B cell (primary cell): ENCODE data around the gene ANGEL2. TPM values are rescaled to one million over a fixed set of nuclear protein-coding genes. Genes with fewer than 3 reads are reported as not detected.
A peak's percentile ranks its signal among the peaks of the same experiment; 100 is the strongest.

Source experiments
- ATAC-seq: fragments of 200-7000 bp; cut with Tn5 transposase; one replicate; pipeline ENCODE4 v1.10.0; 2021; ENCODE audit warnings: low read depth, mild to moderate bottlenecking, moderate number of reproducible peaks, moderate library complexity
- CTCF ChIA-PET: fragments of 350-600 bp; sonication (Branson Sonifier 250); formaldehyde crosslinking; loops from one replicate; lab custom pipeline; 2021; ENCODE audit warnings: antibody characterized with exemption, inconsistent platforms; lab: Charles Lee
- POLR2A ChIA-PET: fragments of 350-600 bp; sonication (Branson Sonifier 250); formaldehyde crosslinking; loops from one replicate; lab custom pipeline; 2021; ENCODE audit warnings: antibody characterized with exemption; lab: Charles Lee
- DNase-seq: peaks from one replicate; pipeline ENCODE4 v3.0.0; 2013
- H2AFZ ChIP-seq: 2 replicates; pipeline ENCODE4 v1.6.1; 2012; ENCODE audit warnings: mild to moderate bottlenecking, low read depth, low read length; ENCODE audit not compliant: insufficient read depth, poor library complexity, severe bottlenecking
- H3K27ac ChIP-seq, 2 donors: 1 replicate in 1 of 2; 2 replicates in 1 of 2; pipeline ENCODE4 v1.5.1; 2012 to 2013; ENCODE audit warnings: low read length in 2 of 2, mild to moderate bottlenecking in 2 of 2, moderate library complexity in 1 of 2
- H3K27me3 ChIP-seq, 4 experiments: fragments of 200-600 bp in 1 of 4; sonication (generic) in 1 of 4; replicated peaks in 1 of 4; 1 replicate in 2 of 4; 2 replicates in 2 of 4; pipeline versions ENCODE4 v1.6.1 to v1.7.0; 2013 to 2016; ENCODE audit warnings: low read length in 3 of 4, mild to moderate bottlenecking in 2 of 4, mixed read lengths in 1 of 4, moderate library complexity in 1 of 4; ENCODE audit not compliant: insufficient read depth in 4 of 4, control insufficient read depth in 3 of 4; ENCODE audit errors: control extremely low read depth in 1 of 4
- H3K36me3 ChIP-seq, 2 experiments: replicated peaks in 1 of 2; 1 replicate in 1 of 2; 2 replicates in 1 of 2; pipeline versions ENCODE4 v1.6.1 to v1.7.1; 2013; ENCODE audit warnings: low read length in 1 of 2; ENCODE audit not compliant: insufficient read depth in 2 of 2, control insufficient read depth in 1 of 2; ENCODE audit errors: control extremely low read depth in 1 of 2, extremely low read depth in 1 of 2
- H3K4me1 ChIP-seq, 2 donors: fragments of 200-600 bp in 1 of 2; sonication (generic) in 1 of 2; 1 replicate in 1 of 2; 2 replicates in 1 of 2; pipeline versions ENCODE4 v1.5.1 to v1.6.1; 2013 to 2017; ENCODE audit warnings: low read length in 2 of 2; ENCODE audit not compliant: control insufficient read depth in 2 of 2, insufficient read depth in 2 of 2
- H3K4me2 ChIP-seq: replicated peaks from 2 replicates; pipeline ENCODE3; 2012; ENCODE audit warnings: mild to moderate bottlenecking, low read depth, low read length; ENCODE audit not compliant: poor library complexity, severe bottlenecking
- H3K4me3 ChIP-seq, 5 experiments: fragments of 200-600 bp in 1 of 5; sonication (generic) in 1 of 5; 1 replicate in 3 of 5; 2 replicates in 2 of 5; pipeline versions ENCODE4 v1.5.1 to v1.7.0; 2011 to 2016; ENCODE audit warnings: low read length in 4 of 5, mild to moderate bottlenecking in 4 of 5, low read depth in 2 of 5, control low read depth in 1 of 5, moderate library complexity in 1 of 5; ENCODE audit not compliant: insufficient read depth in 1 of 5; ENCODE audit errors: control extremely low read depth in 1 of 5, extremely low read depth in 1 of 5
- H3K79me2 ChIP-seq: fragments of 200-600 bp; sonication (generic); one replicate; pipeline ENCODE4 v1.6.0; 2016; ENCODE audit warnings: low read length; ENCODE audit not compliant: control insufficient read depth, insufficient read depth
- H3K9ac ChIP-seq: fragments of 200-600 bp; sonication (generic); 2 replicates; pipeline ENCODE4 v1.6.1; 2017; ENCODE audit warnings: mild to moderate bottlenecking, low read length, moderate library complexity
- H3K9me3 ChIP-seq, 3 donors: one replicate each; pipeline versions ENCODE4 v1.6.1 to v1.7.1; 2013; ENCODE audit warnings: low read length in 2 of 3; ENCODE audit not compliant: control insufficient read depth in 2 of 3, insufficient read depth in 1 of 3; ENCODE audit errors: control extremely low read depth in 1 of 3
- H4K20me1 ChIP-seq: 2 replicates; pipeline ENCODE4 v1.6.0; 2012; ENCODE audit warnings: mild to moderate bottlenecking, low read length; ENCODE audit not compliant: insufficient read depth, control insufficient read depth, poor library complexity, severe bottlenecking
- H3K27ac Mint-ChIP-seq: one replicate; pipeline ENCODE4 v1.8.0; 2021; ENCODE audit warnings: mixed read lengths
- H3K27me3 Mint-ChIP-seq: one replicate; pipeline ENCODE4 v1.8.0; 2021; ENCODE audit warnings: mixed read lengths
- H3K4me1 Mint-ChIP-seq: one replicate; pipeline ENCODE4 v1.8.0; 2021; ENCODE audit warnings: mixed read lengths
- H3K4me3 Mint-ChIP-seq: one replicate; pipeline ENCODE4 v1.8.0; 2021; ENCODE audit warnings: mixed read lengths
- H3K9me3 Mint-ChIP-seq: one replicate; pipeline ENCODE4 v1.8.0; 2022; ENCODE audit warnings: mixed read lengths; ENCODE audit not compliant: insufficient read depth
- CTCF ChIP-seq: fragments of 200-600 bp; IDR thresholded peaks from one replicate; pipeline ENCODE4 v1.8.0; 2022; ENCODE audit warnings: antibody characterized with exemption, mild to moderate bottlenecking
- EZH2 ChIP-seq: IDR thresholded peaks from 2 replicates; pipeline ENCODE4 v1.6.1; 2012; ENCODE audit warnings: borderline replicate concordance, low read depth, mild to moderate bottlenecking, moderate library complexity, low read length; ENCODE audit not compliant: insufficient read depth, poor library complexity, severe bottlenecking
- WGBS: methylation state at CpG from one replicate; pipeline ENCODE4 v1.1.5; 2013; ENCODE audit warnings: missing lambda C conversion rate; ENCODE audit not compliant: insufficient coverage; 5-methylcytosine and 5-hydroxymethylcytosine counted together
- intact Hi-C: fragments of 100-400 bp; cut with micrococcal nuclease; formaldehyde crosslinking; loops from one replicate; pipeline ENCODE4 v1.10.0; 2022
- polyA plus RNA-seq: library from polyadenylated mRNA; depleted of rRNA; stranded (reverse); fragments of >200 nt; gene quantifications from 2 replicates; pipeline ENCODE4 v1.2.3, GENCODE V29; 2012
- total RNA-seq, 2 donors: library from RNA; stranded (reverse); fragments of 120-200 nt in 1 of 2; gene quantifications; 1 replicate in 1 of 2; 2 replicates in 1 of 2; pipeline versions ENCODE4 v1.2.3 to v1.2.4, GENCODE V29; 2013 to 2022

ANGEL2 gene
- total and polyA plus RNA-seq, 2 donors (not counting 1 experiment from before 2014, with no cell fraction given) = 25.2 to 94.2 TPM

DNA sequence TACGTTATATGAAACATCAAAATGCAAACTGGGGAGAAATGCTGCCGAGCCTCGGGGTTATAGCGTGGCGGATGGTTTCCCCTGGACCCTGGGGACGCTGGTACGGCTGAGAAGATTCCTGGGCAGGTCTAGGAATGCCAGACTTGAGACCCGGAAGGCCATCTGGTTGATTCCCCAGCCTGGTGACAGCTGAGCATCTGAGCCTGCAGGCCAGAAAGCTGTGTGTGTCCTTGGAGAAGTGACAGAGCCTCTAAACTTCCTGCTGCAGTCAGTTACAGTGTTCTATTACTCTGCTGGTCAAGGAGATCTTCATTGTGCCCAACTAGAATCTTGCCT lies 63.1 kb downstream of the ANGEL2 start:
- Histone ChIP-seq H3K79me2 (no peaks in the 10 kb centered on the region), H4K20me1 (no peaks in the 10 kb centered on the region), H3K9me3 (peaks cover 0 to 1% (median 0%) of the 10 kb centered on the region in 3 donors), H3K4me1 (peaks cover 13 to 22% of the 10 kb centered on the region in 2 donors), H3K36me3 (no peaks in the 10 kb centered on the region), H3K4me2 (no peak overlapping the region), H3K27me3 (peaks cover 0 to 32% (median 7%) of the 10 kb centered on the region in 4 experiments), H2AFZ (no peak overlapping the region), H3K27ac (no peak overlapping the region), H3K9ac (no peak overlapping the region), H3K4me3 (no peak overlapping the region)
- no peaks in the 10 kb centered on the region for H3K9me3 Mint-ChIP-seq
- ChIA-PET POLR2A (no interaction called here), CTCF (no interaction called here)
- 95% methylated on average over 8 of the region's 8 CpGs for WGBS
- TF ChIP-seq CTCF (no peak), EZH2 (no peak)
- H3K4me1 Mint-ChIP-seq = peaks cover 12% of the 10 kb centered on the region
- DNase-seq (no peak), ATAC-seq (no peak)
- H3K4me3 Mint-ChIP-seq = peak overlapping the region; percentile 91
- H3K27ac Mint-ChIP-seq = no peak overlapping the region
- peaks cover 18% of the 10 kb centered on the region for H3K27me3 Mint-ChIP-seq
- intact Hi-C loops = no loop called here

DNA sequence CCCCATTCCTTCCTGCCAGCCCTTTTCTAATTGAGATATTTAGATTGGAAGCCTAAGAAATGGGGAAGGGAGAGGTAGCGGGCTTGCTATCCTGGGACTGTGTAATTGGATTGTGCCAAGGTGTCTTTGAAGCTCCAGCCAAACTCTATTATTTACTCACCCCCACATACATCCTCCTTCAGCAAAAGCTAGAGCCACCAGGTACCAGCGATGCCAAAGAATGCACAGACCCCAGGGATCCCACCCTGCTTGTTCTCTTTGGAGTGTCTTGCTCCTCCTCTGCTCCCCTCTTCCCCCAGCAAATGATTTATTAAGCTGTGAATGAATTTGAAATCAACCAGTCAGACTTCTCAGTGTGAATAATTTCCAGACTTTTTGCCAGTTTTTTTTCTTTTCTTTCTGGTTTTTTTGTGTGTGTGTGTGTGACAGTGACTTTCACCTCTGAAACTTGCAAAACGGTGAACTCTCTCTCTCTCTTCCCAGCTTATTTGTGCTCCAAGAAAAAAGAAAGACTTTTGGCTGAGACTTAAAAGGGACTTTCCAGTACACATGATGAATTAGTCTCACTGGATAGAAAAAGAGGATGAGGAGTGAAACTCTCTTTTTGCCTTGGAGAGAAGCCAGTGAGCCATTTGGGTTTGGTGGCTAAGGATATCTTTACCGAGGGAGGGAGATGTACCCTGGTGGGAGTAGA lies 63.6 kb downstream of the ANGEL2 start:
- TF ChIP-seq CTCF = no peak
- no peak for TF ChIP-seq EZH2
- H3K9me3 ChIP-seq = peaks cover 0 to 1% (median 0%) of the 10 kb centered on the region in 3 donors
- Mint-ChIP-seq H3K27ac (no peak overlapping the region), H3K9me3 (no peaks in the 10 kb centered on the region), H3K27me3 (peaks cover 18% of the 10 kb centered on the region), H3K4me1 (peaks cover 12% of the 10 kb centered on the region), H3K4me3 (peak overlapping the region; percentile 91)
- POLR2A ChIA-PET = no interaction called here
- no peak overlapping the region for H3K4me3 ChIP-seq
- peaks cover 16 to 27% of the 10 kb centered on the region in 2 donors for H3K4me1 ChIP-seq
- 89% methylated on average over 1 of the region's 4 CpGs for WGBS
- H3K9ac ChIP-seq = no peak overlapping the region
- H3K27ac ChIP-seq = no peak overlapping the region
- intact Hi-C loops = loop anchor here (2.0 kb wide), 1 partner anchor 93 kb away; the partner anchor contains the start of gene FLVCR1
- CTCF ChIA-PET = no interaction called here
- no peak for DNase-seq
- no peaks in the 10 kb centered on the region for H4K20me1 ChIP-seq
- H2AFZ ChIP-seq = peak overlapping the region; percentile 89
- peak overlapping the region; percentile 99 for H3K4me2 ChIP-seq
- H3K27me3 ChIP-seq = peaks cover 0 to 32% (median 7%) of the 10 kb centered on the region in 4 experiments
- no peaks in the 10 kb centered on the region for H3K36me3 ChIP-seq
- ATAC-seq = no peak
- H3K79me2 ChIP-seq = no peaks in the 10 kb centered on the region
